NCI-H146 (cell line): Measurements from ENCODE around the gene ATAT1.

ENCODE experiments used
- DNase-seq: peaks from one replicate; lab custom pipeline; 2025; lab: John Stamatoyannopoulos, UW

The ATAT1 gene

DNA sequence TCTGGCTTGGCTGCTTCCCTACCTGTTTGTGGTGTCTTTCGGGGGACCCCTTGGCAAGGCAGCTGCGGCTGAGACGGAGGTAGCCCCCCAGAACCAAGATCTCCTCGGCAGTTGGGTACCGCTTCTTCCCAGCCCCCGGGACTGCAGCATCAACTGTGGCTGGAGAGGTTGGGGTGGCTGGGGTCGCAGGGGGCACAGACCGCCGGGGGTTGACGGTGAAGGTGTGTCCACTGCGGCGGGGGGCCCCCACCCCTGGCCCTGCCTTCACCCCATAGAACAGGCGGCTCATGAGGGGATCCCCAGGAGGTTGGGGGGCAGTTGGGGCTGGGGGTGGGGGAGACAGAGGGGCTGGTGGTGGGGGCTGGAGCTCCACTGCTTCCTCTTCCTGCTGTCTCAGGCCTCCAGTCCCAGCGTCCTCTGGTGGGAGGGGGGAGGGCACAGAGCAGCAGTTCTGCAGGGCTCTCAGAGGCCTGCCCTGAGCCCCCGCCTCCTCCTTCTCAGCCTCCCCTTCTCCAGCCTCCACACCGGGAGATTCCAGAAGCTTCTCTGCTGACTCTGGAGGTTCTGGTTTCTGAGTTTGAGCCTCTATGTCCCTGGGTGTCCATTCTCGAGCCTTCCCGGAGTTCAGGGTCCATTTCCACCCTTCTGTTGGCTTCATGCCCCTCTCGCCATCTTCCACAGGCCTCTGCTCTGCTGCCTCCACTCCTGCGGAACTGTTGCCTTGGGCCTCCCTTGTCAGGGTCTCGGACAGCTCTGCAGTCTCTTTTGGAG, 57.9 kb downstream of the ATAT1 start:
- DNase-seq: no peak

DNA sequence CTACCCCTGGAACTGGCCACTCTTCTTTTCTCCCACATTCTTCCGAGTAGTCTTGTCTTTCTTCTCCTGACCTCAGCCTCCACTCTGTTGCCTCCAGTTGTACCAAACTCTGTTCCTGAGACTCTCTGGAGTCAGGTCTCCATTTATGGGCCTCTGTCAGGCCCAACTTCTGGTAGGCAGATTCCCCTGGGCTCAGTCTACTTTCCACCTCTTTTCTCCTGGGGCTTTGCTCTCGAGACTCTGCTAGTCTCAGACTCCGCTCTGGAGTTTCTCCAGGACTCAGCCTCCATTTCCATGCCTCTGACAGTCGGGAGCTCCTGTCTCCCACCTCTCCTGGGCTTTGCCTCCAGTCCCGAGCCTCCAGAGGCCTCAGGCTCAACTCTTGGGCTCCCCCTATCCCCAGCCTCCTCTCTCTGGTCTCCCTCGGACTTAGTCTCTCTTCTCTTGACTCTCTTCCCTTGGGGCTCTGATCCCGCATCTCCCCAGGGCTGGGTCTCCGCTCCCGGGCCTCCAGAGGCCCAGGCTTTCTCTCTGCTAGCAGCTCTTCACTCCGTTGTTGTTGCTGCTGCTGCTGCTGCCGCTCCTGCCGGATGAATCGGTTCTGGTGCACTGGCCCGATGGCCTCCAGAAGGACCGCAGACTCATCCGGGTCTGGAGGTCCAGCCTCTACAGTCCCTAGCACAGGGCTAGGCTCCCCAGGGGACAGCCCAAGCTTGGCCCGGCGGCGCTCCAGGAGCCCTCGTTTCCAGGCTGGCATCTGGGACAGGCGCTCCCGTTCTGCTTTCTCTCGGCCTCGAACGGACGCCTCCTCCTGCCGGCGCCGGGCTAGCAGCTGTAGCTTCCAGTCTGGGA, 58.7 kb downstream of the ATAT1 start:
- no peak for DNase-seq

DNA sequence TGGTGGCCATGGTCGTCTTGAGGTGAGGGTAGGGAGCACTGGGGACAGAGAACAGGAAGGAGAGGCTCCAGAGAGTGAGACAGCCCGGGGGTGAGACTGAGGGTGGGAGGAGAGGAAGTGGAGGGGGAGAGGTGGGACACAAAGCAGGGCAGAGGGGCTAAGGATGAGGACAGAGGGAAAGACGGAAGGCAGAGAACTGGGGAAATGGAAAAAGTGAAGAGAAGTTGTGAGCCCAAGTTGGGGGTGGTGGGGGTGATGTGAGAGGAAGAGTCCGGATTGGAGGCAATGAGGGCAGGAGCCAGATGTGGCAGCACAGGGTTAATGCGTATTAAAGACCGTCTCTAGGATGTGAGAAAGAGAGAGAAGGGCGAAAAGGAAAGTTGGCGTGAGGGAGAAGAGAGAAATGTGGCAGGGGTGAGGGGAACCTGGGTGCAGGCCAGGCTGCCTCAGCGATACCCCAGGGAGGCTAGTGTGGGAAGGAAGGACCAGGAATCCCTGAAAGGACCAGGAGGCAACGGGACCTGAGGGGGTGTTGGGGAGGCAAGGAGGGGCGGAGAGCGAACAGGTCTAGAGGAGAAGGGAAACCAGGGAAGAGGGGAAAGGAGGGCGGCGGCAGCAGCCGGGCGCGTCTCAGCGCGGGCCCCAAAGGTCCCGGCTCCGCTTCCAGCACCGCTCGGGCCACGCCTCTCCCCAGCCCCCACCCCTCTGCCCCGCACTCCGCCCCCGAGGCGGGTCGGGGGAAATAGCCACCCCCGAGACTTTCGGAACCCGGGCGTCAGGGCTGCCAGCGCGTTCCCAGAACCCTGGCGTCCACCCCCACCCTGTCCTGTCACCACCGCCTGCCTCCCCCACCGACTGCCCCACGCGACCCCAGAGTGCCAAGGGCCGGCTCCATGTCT, 59.6 kb downstream of the ATAT1 start, which contains the start of gene PPP1R18:
Gene PPP1R18, minus strand, starts transcription at position 637 of the 899 bp plus-strand sequence. Its CDS starts 627 bp downstream, at position 10.
- peak; percentile 60 for DNase-seq

DNA sequence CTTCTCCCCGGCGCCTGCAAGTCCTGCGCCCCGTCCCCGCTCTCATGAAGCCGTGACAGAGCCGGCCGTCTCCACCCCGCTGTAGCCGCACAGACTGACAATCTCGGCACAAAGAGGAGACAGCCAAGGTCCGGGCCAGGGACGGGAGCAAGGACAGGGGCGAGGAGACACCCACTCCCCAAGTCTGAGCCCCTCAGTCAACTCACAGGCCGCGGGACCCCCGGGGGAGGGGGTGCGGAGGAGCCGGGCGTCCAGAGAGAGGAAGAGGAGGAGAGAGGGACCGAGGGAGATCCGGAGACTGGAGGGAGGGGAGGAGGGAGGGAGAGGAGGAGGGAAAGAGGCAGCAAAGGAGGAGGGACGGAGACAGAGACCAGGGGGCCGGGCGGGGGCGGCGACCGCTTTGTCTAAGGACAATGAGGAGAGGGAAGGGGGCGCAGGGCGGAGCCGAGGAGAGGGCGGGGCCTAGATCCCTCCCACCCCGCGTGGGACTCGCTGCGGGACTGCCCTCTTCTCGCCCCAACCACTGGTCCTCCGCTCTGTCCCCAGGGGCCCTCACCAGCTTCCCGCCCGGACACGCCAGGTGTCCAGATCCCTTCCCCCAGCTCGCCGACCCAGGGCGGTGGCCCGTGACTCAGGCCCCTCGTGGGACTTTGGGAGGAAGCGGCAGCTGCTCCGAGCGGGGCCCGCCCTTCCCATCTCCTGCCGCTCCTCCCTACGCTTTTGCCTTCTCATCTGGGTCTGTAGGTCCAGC, 60.4 kb downstream of the ATAT1 start:
- peak; percentile 92 for DNase-seq

DNA sequence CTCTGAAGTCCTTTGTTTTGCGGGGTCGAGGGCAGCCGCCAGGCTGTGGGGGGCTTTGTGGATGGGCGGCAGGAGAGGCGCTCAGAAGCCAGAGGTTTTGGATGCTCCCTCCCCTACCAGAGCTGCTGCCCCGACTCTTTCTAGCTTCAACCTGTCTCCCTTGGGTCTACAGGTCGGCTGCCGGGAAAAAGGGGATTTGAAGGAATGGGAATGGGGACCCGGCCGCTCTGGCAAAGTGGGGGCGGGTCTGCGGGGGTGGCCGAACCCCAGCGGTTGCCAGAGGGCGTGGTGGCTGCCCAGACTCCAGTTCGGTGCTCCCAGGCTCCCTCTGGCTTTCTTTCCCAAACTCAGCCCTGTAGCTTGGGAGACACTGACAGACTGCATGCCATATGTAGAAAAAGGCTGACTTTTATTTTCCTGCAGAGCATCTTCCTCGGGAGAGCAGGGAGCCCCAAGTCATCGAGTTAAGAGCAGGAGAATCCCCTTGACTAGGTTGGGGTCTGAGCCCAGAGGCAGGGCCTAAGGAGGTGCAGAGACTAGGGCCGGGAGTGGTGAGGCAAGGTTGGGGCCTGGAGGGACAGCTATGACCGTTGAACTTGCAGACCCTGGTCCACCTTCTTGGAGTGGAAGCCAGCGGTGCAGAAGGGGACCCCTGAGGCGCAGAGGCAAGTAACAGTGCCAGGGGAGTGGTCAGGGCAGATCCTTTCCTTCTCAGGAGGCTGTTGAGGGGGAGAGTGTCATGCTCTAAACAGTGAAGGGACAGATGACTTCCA, 61.2 kb downstream of the ATAT1 start:
- no peak for DNase-seq

DNA sequence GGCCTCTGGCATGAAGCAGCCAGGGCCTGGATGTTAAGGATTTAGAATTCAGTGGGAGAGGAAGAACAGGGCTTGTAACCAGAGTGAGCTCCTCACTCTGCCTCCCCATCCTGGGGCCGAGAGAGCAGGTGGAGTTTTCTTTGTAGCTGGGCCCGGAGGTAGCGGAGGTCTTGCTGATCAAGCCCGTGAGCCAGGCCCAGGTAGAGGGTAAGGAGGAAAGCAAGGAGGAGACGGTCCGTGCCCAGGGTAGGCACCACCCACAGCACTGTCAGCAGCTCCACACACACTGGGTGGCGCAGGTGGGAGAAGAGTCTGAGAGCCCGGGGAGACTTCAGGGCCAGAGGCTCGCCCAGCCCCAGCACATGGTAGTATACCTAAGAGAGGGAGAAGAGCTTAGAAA, 61.9 kb downstream of the ATAT1 start:
- no peak for DNase-seq

DNA sequence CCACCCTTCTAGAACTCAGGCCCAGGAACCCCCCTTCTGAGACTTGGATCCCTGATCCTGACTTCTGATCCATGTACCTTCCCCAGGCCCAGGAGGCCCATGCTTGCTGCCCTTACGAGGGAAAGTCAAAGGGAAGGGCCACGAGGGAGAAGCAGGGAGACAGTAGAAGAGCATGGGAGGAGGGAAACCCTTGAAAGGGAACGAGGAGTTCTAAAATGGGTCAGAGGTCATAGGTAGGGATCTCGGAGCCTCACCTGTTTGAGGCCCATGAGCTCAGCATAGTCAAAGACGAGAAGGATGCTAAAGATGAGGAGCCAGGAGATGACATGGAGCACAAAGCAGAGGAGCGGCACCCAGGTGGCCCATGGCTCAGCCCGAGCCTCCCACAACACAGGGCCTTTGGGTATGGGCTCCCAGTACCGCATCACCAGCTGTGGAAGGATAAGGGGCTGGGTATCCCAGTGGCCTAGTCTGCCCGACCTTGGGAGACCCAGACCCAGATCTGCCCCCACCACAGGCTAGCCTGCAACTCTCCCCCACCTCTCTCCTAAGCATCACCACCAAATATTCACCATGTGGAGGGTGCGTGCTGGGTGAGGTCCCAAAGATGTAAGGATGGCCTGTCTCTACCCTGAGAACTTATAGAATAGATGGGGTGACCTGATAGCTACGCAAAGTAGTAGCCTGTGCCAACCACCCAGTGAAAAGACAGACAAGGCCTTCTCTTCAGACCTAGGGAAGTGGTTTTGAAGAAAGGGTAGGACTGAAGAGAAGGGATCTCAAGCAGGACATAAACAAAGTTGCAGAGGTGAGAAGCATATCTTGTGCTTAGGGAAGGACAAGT, 62.6 kb downstream of the ATAT1 start:
- DNase-seq: no peak

DNA sequence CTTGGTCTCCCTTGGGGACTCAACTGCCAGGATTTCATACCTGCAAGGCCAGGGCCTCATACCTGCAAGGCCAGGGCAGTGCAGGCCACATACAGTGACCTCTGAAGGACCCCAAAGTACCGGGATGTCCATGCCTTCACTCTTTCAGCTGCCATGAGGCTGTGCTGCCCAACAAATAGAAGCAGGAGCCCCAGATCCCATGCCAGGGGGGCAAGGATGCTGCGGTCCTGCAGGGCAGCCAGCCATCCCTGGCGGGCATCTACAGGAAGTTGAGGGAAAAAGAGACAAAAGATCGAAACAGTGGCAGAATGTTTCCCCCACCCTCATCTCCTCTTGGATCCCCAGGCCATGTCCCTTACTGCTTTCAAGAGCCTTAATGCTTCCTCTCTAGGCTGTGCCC, 63.3 kb downstream of the ATAT1 start:
- no peak for DNase-seq

DNA sequence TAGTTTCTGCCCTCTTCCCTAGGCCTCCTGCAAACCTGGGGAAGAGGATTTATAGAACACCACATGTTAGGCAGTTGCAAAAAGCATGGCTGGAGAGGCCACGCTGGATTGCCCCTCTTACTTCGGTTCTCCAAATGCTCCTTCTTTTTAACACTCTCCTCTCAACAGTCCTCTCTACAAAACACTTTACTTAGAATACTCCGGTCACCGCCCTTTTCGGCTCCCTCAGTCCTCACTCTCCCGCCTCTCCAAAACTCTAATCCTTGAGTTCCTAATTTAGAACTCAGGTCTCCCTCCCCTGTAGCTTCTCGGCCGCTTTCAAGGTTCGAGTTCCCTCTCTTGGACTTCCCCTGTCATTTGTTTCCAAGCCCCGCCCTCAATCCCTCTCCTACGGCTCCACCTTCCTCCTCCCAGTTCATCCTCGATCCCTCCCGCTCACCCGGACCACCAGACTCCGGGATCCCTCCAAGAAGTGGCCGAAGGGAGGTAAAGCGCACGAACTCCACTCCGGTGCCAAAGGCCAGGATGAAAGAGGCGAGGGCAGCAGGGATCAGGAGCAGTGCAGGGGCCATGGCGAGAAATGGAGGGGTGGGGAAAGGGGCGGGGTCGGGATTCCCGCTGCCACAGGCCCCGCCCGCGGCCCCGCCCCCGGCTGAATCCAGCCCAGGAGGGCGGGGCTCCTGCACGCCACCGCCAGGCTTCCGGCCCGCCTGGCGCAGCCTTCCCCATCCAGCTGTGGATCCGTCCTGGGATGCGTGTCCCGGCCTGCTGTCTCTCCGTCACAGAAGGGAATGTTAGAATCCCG, 63.9 kb downstream of the ATAT1 start, which contains the start of gene NRM:
Gene NRM, minus strand, starts transcription at position 582 of the 805 bp plus-strand sequence. Its CDS starts 10 bp downstream, at position 572.
- DNase-seq: peak; percentile 90

DNA sequence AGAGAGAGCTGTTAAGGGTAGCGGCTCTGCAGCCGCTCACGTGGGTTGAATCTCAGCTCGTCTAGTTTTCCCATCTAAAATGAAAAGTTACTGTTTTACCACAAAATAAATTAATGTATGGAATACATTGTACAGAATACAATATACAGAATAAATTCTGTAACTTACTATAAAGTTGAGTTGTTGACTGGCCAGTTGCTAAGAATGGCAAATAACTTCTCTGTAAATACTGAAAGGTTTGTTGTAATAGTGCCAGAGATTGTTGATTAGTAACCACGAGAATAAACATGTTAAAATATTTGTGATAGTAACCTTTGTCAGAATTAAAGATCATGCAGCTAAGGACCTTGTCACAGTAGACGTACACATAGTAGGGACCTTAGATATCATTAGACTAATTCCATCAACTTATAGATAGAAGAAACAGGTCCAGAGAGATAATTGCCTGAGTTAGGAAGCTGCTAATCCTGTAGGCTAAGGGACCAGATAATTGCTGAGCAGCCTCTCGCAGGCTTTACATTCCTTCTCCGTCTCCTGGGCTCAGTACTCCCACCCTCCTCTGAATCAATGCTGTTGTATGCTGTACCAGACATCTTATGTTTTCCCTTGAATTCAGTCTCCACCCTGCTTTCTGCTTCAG, 64.7 kb downstream of the ATAT1 start:
- DNase-seq: peak; percentile 50
